ENCODE measurements around the gene PHTF2. TPM values are rescaled to one million over a fixed set of nuclear protein-coding genes. Genes with fewer than 3 reads are reported as not detected.
A peak's percentile ranks its signal among the peaks of the same experiment; 100 is the strongest.

Gene PHTF2
- total RNA-seq, 4 donors from 2014 or later = 14.2 to 26.2 (median 17.2) TPM

GRCh38 chr7:77935652-77936348 lies 137.2 kb downstream of the PHTF2 start:
- H3K27me3 ChIP-seq = no peaks in the 10 kb centered on the region
- no peak overlapping the region for H3K4me3 ChIP-seq
- DNase-seq (ENCODE audit: extremely low spot score) = no peak
- TF ChIP-seq POLR2A (IDR thresholded peaks at IDR 0.05; ENCODE audit: low read depth) (no peak), CTCF (IDR thresholded peaks at IDR 0.05) (peak in 2 of 3 experiments; percentile 28 to 32)
- 78% methylated on average over 1 of the region's 1 CpG for WGBS
- H3K36me3 ChIP-seq = no peaks in the 10 kb centered on the region
- H3K4me1 ChIP-seq = no peaks in the 10 kb centered on the region
- no peak overlapping the region for H3K27ac ChIP-seq (replicated peaks in 1 of 4)
- intact Hi-C loops (cut with DNase I) = no loop called here
- no peaks in the 10 kb centered on the region for H3K9me3 ChIP-seq

GRCh38 chr7:77940647-77941046 lies 142.1 kb downstream of the PHTF2 start:
- intact Hi-C loops (cut with DNase I) = loop anchor here (5.0 kb wide), 1 partner anchor 102 kb away; no protein-coding TSS in a partner anchor
- Histone ChIP-seq H3K27ac (replicated peaks in 1 of 4) (no peak overlapping the region), H3K36me3 (peaks cover 0 to 13% (median 2%) of the 10 kb centered on the region in 4 donors), H3K4me3 (no peak overlapping the region), H3K27me3 (no peaks in the 10 kb centered on the region), H3K9me3 (no peaks in the 10 kb centered on the region), H3K4me1 (no peaks in the 10 kb centered on the region)
- no peak for DNase-seq (ENCODE audit: extremely low spot score)
- no peak for TF ChIP-seq POLR2A (IDR thresholded peaks at IDR 0.05; ENCODE audit: low read depth)
- peak; percentile 54 to 62 (median 54) for TF ChIP-seq CTCF (IDR thresholded peaks at IDR 0.05)
- TF ChIP-seq EP300 (IDR thresholded peaks at IDR 0.05) = no peak
- TF ChIP-seq POLR2AphosphoS5 (IDR thresholded peaks at IDR 0.05) = no peak

GRCh38 chr7:77942431-77942830 lies 143.9 kb downstream of the PHTF2 start:
- Histone ChIP-seq H3K9me3 (no peaks in the 10 kb centered on the region), H3K4me3 (no peak overlapping the region), H3K36me3 (peaks cover 0 to 13% (median 2%) of the 10 kb centered on the region in 4 donors), H3K27ac (replicated peaks in 1 of 4) (no peak overlapping the region), H3K27me3 (no peaks in the 10 kb centered on the region), H3K4me1 (no peaks in the 10 kb centered on the region)
- no peak for TF ChIP-seq EP300 (IDR thresholded peaks at IDR 0.05)
- no peak for TF ChIP-seq POLR2A (IDR thresholded peaks at IDR 0.05; ENCODE audit: low read depth)
- WGBS = 94% methylated on average over 4 of the region's 4 CpGs
- intact Hi-C loops (cut with DNase I) = loop anchor here (5.0 kb wide), 1 partner anchor 100 kb away; no protein-coding TSS in a partner anchor
- no peak for DNase-seq (ENCODE audit: extremely low spot score)

- H3K27ac ChIP-seq (replicated peaks in 1 of 4) = no peak overlapping the region
- intact Hi-C loops (cut with DNase I) = loop anchor here (5.0 kb wide), 1 partner anchor 98 kb away; no protein-coding TSS in a partner anchor
- no peak for DNase-seq (ENCODE audit: extremely low spot score)
- H3K4me1 ChIP-seq = no peaks in the 10 kb centered on the region
- no peaks in the 10 kb centered on the region for H3K9me3 ChIP-seq
- TF ChIP-seq EP300 (IDR thresholded peaks at IDR 0.05) (no peak), POLR2AphosphoS5 (IDR thresholded peaks at IDR 0.05) (no peak), POLR2A (IDR thresholded peaks at IDR 0.05; ENCODE audit: low read depth) (no peak), CTCF (IDR thresholded peaks at IDR 0.05) (no peak)
- peaks cover 0 to 13% (median 2%) of the 10 kb centered on the region in 4 donors for H3K36me3 ChIP-seq
- H3K27me3 ChIP-seq = no peaks in the 10 kb centered on the region
- H3K4me3 ChIP-seq = no peak overlapping the region
- 93% methylated on average over 9 of the region's 9 CpGs for WGBS
Measured at GRCh38 chr7:77944183-77945182, 145.9 kb downstream of the PHTF2 start.

- peaks cover 0 to 14% (median 0%) of the 10 kb centered on the region in 4 donors for H3K36me3 ChIP-seq
- H3K4me3 ChIP-seq = no peak overlapping the region
- intact Hi-C loops (cut with DNase I) = no loop called here
- H3K27me3 ChIP-seq = no peaks in the 10 kb centered on the region
- DNase-seq (ENCODE audit: extremely low spot score) = no peak
- 96% methylated on average over 5 of the region's 5 CpGs for WGBS
- H3K4me1 ChIP-seq = peaks cover 0 to 5% (median 0%) of the 10 kb centered on the region in 4 donors
- H3K27ac ChIP-seq (replicated peaks in 1 of 4) = no peak overlapping the region
- H3K9me3 ChIP-seq = no peaks in the 10 kb centered on the region
- TF ChIP-seq CTCF (IDR thresholded peaks at IDR 0.05) = no peak
- TF ChIP-seq EP300 (IDR thresholded peaks at IDR 0.05) = no peak
- no peak for TF ChIP-seq POLR2A (IDR thresholded peaks at IDR 0.05; ENCODE audit: low read depth)
- no peak for TF ChIP-seq POLR2AphosphoS5 (IDR thresholded peaks at IDR 0.05)
Measured at GRCh38 chr7:77950548-77950947, 152.0 kb downstream of the PHTF2 start.
